A172 (cell line): Measurements from ENCODE around the gene BANF2. TPM values are rescaled to one million over a fixed set of nuclear protein-coding genes. Genes with fewer than 3 reads are reported as not detected.
"Not testable (repeated sequence)": the region's sequence is repeated elsewhere in the genome, so short reads cannot be mapped to it uniquely, and the experiment has no call there.

Experiments
- DNase-seq: peaks from one replicate; pipeline ENCODE4 v3.0.0-alpha.2; 2015; ENCODE audit warnings: low spot score
- total RNA-seq: library from RNA; depleted of rRNA; stranded (reverse); fragments of >200 nt; shearing (Covaris generic); gene quantifications from 2 replicates; pipeline ENCODE4 v1.2.3, GENCODE V29; 2014; rRNA removed

BANF2 gene
- total RNA-seq, 1 experiment from 2014 or later, result not detected

DNA sequence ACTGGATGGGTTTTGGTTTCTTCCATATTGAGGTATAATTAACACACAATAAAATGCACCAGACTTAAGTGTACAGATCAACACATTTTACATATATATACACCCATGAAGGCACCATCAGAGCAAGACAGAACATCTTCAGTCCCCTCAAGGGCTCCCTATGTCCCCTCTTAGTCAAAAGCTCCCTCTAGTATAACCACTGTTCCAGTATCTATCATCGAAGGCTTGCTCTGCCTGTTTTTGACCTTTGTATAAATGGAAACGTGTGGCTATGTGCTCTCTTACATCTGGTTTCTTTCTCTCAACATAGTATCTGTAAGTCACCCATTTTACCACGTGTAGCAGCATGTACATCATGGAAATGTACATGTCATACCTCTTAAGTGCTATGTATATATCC is 66.5 kb downstream of the BANF2 start:
- no peak for DNase-seq

DNA sequence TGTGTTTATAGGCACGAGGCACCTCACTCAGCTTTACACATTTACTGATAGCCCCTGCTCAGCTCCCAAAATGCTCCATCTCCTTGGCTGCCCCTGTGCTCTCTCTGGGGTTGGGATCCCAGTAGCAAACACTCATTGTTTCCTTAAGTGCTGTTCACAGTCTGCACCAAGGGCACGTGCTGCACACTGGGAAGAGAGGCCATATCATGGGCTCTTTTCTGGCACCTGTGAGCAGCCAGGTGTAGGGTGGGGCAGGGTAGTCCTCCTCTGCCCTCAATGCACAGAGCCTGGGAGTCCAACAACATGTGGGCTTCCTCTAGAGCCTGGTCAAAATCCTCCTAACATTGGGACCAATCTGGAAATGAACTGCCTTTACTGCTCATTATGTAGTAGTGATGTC is 67.9 kb downstream of the BANF2 start:
- no peak for DNase-seq

DNA sequence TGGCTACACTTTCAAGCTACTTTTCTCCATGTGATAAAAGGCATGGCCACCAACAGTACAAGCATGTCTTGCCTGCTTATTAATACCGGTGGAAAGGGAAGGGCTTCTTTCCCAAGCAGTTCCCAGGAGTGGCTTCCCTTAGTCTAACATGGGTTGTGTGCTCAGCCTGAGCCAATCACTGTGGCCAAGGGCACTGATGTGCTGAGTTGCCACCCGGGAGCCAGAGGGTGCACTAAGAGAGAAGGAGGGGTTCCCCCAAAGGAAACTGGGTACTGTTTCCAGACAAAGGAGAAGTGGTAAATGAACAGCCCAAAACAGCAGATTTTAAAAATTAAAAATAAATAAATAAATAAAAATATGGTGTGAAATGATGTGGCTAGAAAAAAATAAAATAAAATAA is 68.5 kb downstream of the BANF2 start:
- DNase-seq, result no peak

DNA sequence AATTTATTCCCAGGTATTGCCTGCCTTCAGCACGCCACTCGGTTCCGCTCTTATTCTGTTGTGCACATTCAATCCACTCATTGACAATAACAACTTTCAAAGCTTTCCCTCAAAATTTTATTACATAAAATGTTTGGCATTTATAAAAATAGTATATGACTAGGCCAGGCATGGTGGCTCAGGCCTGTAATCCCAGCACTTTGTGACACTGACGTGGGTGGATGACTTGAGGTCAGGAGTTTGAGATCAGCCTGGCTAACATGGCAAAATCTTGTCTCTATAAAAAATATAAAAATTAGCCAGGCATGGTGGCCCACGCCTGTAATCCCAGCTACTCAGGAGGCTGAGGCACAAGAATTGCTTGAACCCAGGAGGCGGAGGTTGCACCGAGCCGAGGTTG is 70.0 kb downstream of the BANF2 start:
- DNase-seq, result not testable (repeated sequence)

DNA sequence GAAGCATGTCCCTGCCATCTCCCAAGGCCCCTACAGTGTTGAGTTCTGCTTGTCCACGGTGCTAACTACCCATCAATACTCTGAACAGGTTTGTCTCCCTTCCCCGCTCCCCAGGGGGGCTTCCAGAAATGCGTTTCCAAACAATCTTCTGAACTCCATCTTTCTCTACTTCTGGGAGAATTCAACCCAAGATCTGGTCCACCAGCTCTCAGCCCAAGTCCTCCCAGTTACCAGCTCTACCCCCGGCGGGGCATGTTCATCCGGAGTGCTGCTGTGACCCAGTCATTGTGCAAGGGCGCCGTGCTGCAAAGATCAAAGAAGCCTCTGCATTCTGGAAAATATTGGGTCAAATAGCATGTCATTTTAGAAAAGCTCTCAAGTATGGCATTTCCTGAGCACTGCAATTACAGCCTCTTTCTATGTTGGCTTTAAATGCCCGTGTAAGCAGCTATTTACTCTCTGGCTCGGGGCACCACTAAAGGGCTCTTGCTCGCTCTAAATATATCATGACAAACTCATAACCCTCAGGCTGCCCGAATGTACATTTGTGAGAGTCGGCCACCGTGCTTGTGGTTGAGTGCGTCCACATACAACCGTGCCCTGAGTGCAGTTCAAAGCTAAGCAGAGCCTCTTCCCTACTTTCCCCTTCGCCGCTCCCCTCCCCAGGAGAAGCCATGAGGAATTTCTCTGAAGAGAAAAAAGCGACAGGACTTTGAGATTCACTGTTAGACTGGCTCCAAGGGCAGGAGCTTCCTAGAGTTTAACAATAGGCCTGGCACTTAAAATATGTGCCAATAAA is 71.6 kb downstream of the BANF2 start:
- DNase-seq, result no peak

DNA sequence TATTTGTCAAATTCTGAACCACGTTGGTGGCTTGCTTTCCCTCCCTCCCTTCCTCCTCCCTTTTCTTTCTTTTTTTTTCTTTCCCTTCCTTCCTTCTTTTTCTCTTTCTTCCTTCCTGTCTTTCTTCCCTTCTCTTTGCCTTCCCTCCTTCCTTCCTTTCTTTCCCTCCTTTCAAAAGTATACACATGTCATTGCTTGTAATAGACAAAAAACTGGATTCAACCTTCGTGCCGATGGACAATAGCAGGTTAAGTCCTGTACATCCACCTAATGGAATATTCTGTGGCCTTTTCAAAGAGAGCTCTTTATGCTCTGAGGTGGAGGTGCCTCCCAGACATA is 72.2 kb downstream of the BANF2 start:
- DNase-seq, result no peak

DNA sequence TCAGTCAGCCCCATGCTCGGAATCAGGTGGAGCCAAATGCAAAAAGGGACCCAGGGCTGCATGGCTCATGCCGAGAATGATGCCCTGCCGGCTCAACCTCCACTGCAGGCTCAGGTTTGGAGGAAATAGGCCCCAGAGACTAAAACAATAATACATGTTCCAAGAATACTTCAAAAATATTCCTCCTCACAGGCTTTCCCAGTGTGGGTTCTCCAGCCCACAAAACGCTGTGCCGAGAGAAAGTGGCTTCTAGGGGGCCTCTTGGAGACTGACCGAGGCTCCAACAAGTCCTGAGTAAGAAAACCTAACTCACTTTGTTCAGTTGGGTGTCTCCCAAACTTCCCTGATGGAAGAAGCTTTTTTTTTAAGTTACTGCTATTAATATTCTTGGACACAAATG is 73.9 kb downstream of the BANF2 start:
- DNase-seq, result no peak

DNA sequence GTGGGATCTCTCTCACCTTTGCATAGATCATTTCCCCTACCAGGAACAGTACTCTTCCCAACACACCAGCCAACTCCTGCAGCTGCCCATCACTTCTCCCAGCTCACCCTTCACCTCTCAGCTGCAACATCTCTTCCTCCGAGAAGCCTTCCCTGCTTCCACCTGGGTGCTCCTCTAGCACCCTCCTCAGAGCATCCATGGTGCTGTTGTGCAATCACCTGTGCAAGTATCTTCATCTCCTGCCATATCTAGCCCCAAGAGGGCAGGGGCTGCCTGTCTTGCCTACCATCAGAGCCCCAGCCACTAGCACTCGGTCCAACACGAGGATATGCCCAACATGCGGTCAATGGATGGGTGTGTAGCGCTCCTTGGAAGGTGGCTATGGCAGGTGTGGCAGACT is 75.8 kb downstream of the BANF2 start:
- no peak for DNase-seq

DNA sequence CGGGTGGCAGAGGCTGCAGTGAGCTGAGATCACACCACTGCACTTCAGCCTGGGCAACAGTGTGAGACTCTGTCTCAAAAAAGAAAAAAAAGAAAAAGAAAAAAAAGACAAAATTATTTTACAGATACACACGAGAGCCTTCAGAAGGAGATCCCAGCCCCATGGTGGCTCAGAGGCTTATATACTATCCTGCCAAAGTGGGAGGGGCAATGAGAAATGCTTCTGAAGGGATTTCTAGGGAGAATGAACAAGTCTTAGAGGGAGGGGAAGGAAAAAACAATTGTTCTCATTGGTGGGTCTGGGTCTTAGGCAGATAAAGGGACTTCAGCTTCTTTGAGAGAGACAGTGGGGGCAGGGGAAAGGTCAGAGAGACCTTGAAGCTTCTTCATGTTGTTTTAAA is 76.8 kb downstream of the BANF2 start:
- DNase-seq, result no peak

DNA sequence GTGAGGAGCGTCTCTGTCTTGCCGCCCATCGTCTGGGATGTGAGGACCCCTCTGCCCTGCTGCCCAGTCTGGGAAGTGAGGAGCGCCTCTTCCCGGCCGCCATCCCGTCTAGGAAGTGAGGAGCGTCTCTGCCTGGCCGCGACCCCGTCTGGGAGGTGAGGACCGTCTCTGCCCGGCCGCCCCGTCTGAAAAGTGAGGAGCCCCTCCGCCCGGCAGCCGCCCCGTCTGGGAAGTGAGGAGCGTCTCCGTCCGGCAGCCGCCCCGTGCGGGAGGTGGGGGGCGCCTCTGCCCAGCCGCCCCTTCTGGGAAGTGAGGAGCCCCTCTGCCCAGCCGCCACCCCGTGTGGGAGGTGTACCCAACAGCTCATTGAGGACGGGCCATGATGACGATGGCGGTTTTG is 79.2 kb downstream of the BANF2 start:
- not testable (repeated sequence) for DNase-seq

DNA sequence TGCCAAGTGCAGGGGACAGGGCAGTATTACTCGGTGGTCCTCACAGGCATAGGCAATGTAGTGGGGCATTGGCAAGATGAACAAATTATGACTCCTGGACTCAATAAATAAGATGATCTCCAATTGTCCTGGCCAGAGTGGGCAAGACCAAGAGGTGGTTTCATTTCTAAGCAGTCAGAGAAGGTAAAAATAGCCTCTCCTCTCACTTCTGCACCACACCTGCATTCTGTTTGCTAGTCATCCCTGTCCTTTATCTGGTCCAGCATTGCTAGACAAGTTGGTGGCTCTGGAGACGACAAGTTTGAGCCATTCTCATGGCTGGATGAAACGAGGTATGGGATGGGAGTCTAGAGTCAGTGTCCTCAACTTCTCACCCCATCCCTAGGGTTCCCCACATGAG is 83.0 kb downstream of the BANF2 start:
- DNase-seq, result no peak

DNA sequence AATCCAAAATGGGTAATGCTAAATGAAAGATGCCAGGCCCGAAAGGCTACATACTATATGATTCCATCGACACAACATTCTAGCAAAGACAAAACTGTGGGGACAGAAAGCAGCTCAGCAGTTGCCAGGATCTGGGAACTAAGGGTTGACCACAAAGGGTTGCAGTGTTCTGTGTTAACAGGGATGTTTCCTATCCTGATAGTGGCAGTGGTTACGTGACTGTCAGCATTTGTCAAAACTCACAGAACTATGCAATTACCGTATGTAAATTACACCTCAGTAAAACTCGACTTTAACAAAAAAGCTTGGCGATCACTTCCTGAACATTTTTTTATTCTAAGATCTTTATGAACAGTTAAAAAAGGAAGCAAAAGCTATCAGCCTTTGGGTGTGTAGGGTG is 83.9 kb downstream of the BANF2 start:
- no peak for DNase-seq

DNA sequence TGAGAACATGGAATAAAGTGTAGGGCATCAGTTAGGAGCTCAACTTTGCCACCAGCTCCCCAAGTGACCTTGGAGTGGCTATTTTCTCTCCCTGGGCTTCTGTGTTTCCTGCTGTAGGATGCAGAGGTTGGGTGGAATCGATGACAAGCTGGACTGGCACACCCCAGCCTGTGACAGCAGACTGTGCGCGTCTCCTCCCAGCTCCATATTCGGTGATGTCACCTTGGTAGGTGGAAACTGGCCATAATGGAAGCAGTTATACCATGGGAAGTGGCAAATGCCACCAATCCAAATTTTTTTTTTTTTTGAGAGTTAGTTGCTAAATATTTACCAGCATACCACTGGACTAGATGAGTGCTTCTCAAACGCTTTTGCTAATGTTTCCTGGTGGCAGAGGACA is 85.2 kb downstream of the BANF2 start:
- DNase-seq, result no peak

Other genes with a start within 250 kb of the BANF2 start
- gene BFSP1, start 168.6 kb upstream of the BANF2 start, total RNA-seq, result 8.3 and 9.7 TPM in 2 replicates
- gene DSTN, start 129.9 kb upstream of the BANF2 start, total RNA-seq, result 445 and 560 TPM in 2 replicates
- gene RRBP1, start 17.7 kb upstream of the BANF2 start, total RNA-seq, result 104 and 136 TPM in 2 replicates